GM12878 (cell line): Measurements from ENCODE around the gene TAS2R19. TPM values are rescaled to one million over a fixed set of nuclear protein-coding genes. Genes with fewer than 3 reads are reported as not detected.

Experiments
- ATAC-seq: fragments of 200-7000 bp; cut with Tn5 transposase; 3 replicates; pipeline ENCODE4 v1.9.1; 2020; ENCODE audit warnings: mild to moderate bottlenecking, moderate library complexity
- BruUV-seq: library from RNA; stranded (reverse); fragments of 400-500 nt; replicated peaks from 2 replicates; lab custom pipeline; 2021; lab: Mats Ljungman, UMichigan
- CTCF ChIA-PET: fragments of 300-600 bp; sonication (Branson Sonifier 250); formaldehyde crosslinking; extraction: SDS; loops from one replicate; lab custom pipeline; 2021; ENCODE audit warnings: inconsistent platforms; lab: Yijun Ruan, JAX
- POLR2A ChIA-PET: fragments of 350-600 bp; formaldehyde crosslinking; extraction: SDS; loops from one replicate; lab custom pipeline; 2021; ENCODE audit warnings: inconsistent platforms; lab: Charles Lee
- RAD21 ChIA-PET: fragments of 300-600 bp; sonication (Branson Sonifier 250); formaldehyde crosslinking; loops from one replicate; lab custom pipeline; 2023; ENCODE audit warnings: antibody characterized with exemption; ENCODE audit not compliant: unreplicated experiment; lab: Charles Lee
- SMC1A ChIA-PET: fragments of 300-600 bp; sonication (Branson Sonifier 250); formaldehyde crosslinking; loops from one replicate; lab custom pipeline; 2023; ENCODE audit not compliant: unreplicated experiment, uncharacterized antibody; lab: Charles Lee
- DNase-seq: peaks from one replicate; pipeline ENCODE4 v3.0.0-alpha.2; 2011; ENCODE audit warnings: low read depth, low spot score
- FAIRE-seq: peaks from 3 replicates; lab custom pipeline; 2011; peaks lifted over from hg19 to GRCh38; lab: Jason Lieb, UNC
- H2AFZ ChIP-seq: 2 replicates; pipeline ENCODE4 v1.6.0; 2011; ENCODE audit warnings: low read depth, low read length, control low read depth; ENCODE audit not compliant: control insufficient read depth
- H3K27ac ChIP-seq: 2 replicates; pipeline ENCODE4 v1.5.1; 2011; ENCODE audit warnings: control low read depth; ENCODE audit not compliant: control insufficient read depth, insufficient read depth
- H3K27me3 ChIP-seq, 2 experiments: replicated peaks in 1 of 2; 2 replicates each; pipeline versions ENCODE4 v1.6.0 to v1.6.1; 2011; ENCODE audit warnings: low read length in 1 of 2; ENCODE audit not compliant: control insufficient read depth in 2 of 2, insufficient read depth in 2 of 2
- H3K36me3 ChIP-seq, 2 experiments: 2 replicates each; pipeline ENCODE4 v1.5.1; 2011; ENCODE audit warnings: low read length in 1 of 2; ENCODE audit not compliant: control insufficient read depth in 2 of 2, insufficient read depth in 2 of 2
- H3K4me1 ChIP-seq: 2 replicates; pipeline ENCODE4 v1.6.1; 2011; ENCODE audit warnings: mild to moderate bottlenecking, low read length, moderate library complexity, mixed read lengths; ENCODE audit not compliant: control insufficient read depth, insufficient read depth
- H3K4me2 ChIP-seq: 2 replicates; pipeline ENCODE4 v1.6.0; 2011; ENCODE audit warnings: control low read depth; ENCODE audit not compliant: control insufficient read depth, insufficient read depth
- H3K4me3 ChIP-seq: fragments of 200-600 bp; sonication (generic); 2 replicates; pipeline ENCODE4 v1.5.1; 2016
- H3K79me2 ChIP-seq: 2 replicates; pipeline ENCODE4 v1.6.0; 2011; ENCODE audit warnings: low read length; ENCODE audit not compliant: control insufficient read depth, insufficient read depth
- H3K9ac ChIP-seq: 2 replicates; pipeline ENCODE4 v1.8.0; 2011; ENCODE audit warnings: low read length, control low read depth, mixed read lengths; ENCODE audit not compliant: control insufficient read depth, insufficient read depth
- H3K9me3 ChIP-seq: replicated peaks from 3 replicates; pipeline ENCODE4 v1.5.1; 2011; ENCODE audit warnings: mild to moderate bottlenecking, low read length; ENCODE audit not compliant: control insufficient read depth, insufficient read depth
- H4K20me1 ChIP-seq: 2 replicates; pipeline ENCODE4 v1.6.0; 2011; ENCODE audit not compliant: control insufficient read depth, insufficient read depth
- ATF3 ChIP-seq: IDR thresholded peaks from 2 replicates; pipeline ENCODE4 v1.6.1; 2011; ENCODE audit warnings: low read depth, mild to moderate bottlenecking, low read length, moderate library complexity, borderline replicate concordance; ENCODE audit errors: extremely low read depth
- EP300 ChIP-seq, 2 experiments: fragments of 150-350 bp in 1 of 2; IDR thresholded peaks; 2 replicates each; pipeline ENCODE4 v1.6.1; 2011 to 2012; ENCODE audit warnings: low read depth in 2 of 2, low read length in 2 of 2, borderline replicate concordance in 1 of 2, improper control_type of control experiment in 1 of 2, inconsistent platforms in 1 of 2; ENCODE audit not compliant: control insufficient read depth in 1 of 2
- ETV6 ChIP-seq, 2 experiments: fragments of 450-650 bp in 1 of 2; IDR thresholded peaks in 1 of 2; conservative IDR thresholded peaks in 1 of 2; 2 replicates each; pipeline ENCODE4 v1.6.1; 2014; ENCODE audit warnings: antibody characterized with exemption in 1 of 2, borderline replicate concordance in 1 of 2, low read depth in 1 of 2, mild to moderate bottlenecking in 1 of 2, moderate library complexity in 1 of 2
- NR2C1 ChIP-seq: fragments of 450-650 bp; IDR thresholded peaks from 2 replicates; pipeline ENCODE4 v1.6.1; 2017; ENCODE audit warnings: antibody characterized with exemption, mild to moderate bottlenecking, moderate library complexity
- RCOR1 ChIP-seq: conservative IDR thresholded peaks from 2 replicates; pipeline ENCODE4 v1.6.1; 2012; ENCODE audit warnings: low read depth, low read length, improper control_type of control experiment
- SPI1 ChIP-seq: IDR thresholded peaks from 2 replicates; pipeline ENCODE4 v1.6.1; 2011; ENCODE audit warnings: low read depth, mild to moderate bottlenecking, low read length, moderate library complexity, borderline replicate concordance; ENCODE audit not compliant: insufficient read depth
- TCF7 ChIP-seq: IDR thresholded peaks from 2 replicates; pipeline ENCODE4 v1.6.1; 2014; ENCODE audit warnings: antibody characterized with exemption, borderline replicate concordance
- ZZZ3 ChIP-seq: IDR thresholded peaks from 2 replicates; pipeline ENCODE4 v1.6.1; 2011; ENCODE audit warnings: low read depth; ENCODE audit not compliant: control insufficient read depth, insufficient read length
- WGBS: methylation state at CpG from one replicate; pipeline ENCODE4 v1.1.6; 2016; ENCODE audit warnings: low lambda C conversion rate; ENCODE audit not compliant: insufficient replicate concordance, insufficient coverage; ENCODE audit errors: missing lambda C conversion rate; 5-methylcytosine and 5-hydroxymethylcytosine counted together
- in situ Hi-C: fragments of 300-500 bp; cut with MboI; formaldehyde crosslinking; loops from 9 replicates; pipeline ENCODE4 v1.14.3; 2018; ENCODE audit warnings: mixed read lengths
- intact Hi-C: fragments of 100-400 bp; cut with micrococcal nuclease; formaldehyde crosslinking; loops from one replicate; pipeline ENCODE4 v1.14.2; 2022; ENCODE audit not compliant: unreplicated experiment
- polyA plus RNA-seq, 11 experiments: library from polyadenylated mRNA; depleted of rRNA in 4 of 11; unstranded in 6 of 11; stranded (reverse) in 5 of 11; fragments of >200 nt; fragmentation: Nextera tagmentation in 4 of 11; fragmentation: Illumina TruSeq in 1 of 11; extraction: Ambion mirVana in 4 of 11; extraction: Trizol in 1 of 11; gene quantifications; 1 replicate in 1 of 11; 2 replicates in 10 of 11; pipeline versions ENCODE4 v1.2.1 to v1.2.3, GENCODE V29; 2011 to 2016; ENCODE audit warnings: inconsistent platforms in 2 of 11, missing spikeins in 2 of 11, low read depth in 1 of 11
- total RNA-seq, 4 experiments: library from RNA; depleted of rRNA in 3 of 4; stranded (reverse); fragments of >200 nt in 3 of 4; fragmentation: Illumina TruSeq in 1 of 4; extraction: Trizol in 1 of 4; gene quantifications; 2 replicates each; pipeline versions ENCODE4 v1.2.1 to v1.2.3, GENCODE V29; 2013 to 2021

The TAS2R19 gene
- total and polyA plus RNA-seq, 10 of the 15 experiments (the other 5 are each of a cell fraction or from before 2014, with no cell fraction given) = 0.10 to 6.9 (median 0.46) TPM; not detected in 1

GRCh38 chr12:11059041-11059440 lies 36.6 kb upstream of the TAS2R19 start:
- no peaks in the 10 kb centered on the region for H3K4me1 ChIP-seq
- no peaks in the 10 kb centered on the region for H4K20me1 ChIP-seq
- ChIA-PET CTCF (no interaction called here), RAD21 (no interaction called here), POLR2A (no interaction called here), SMC1A (no interaction called here)
- in situ Hi-C loops = no loop called here
- no peaks in the 10 kb centered on the region for H3K79me2 ChIP-seq
- H2AFZ ChIP-seq = no peak overlapping the region
- intact Hi-C loops = no loop called here
- no peak overlapping the region for H3K4me3 ChIP-seq
- no TSS peak for BruUV-seq
- H3K27ac ChIP-seq = no peak overlapping the region
- no peak overlapping the region for H3K9ac ChIP-seq
- WGBS = 98% methylated on average over 3 of the region's 3 CpGs
- no peaks in the 10 kb centered on the region; a peak in 1 of 4 replicates for H3K36me3 ChIP-seq
- ATAC-seq (no peak), FAIRE-seq (no peak), DNase-seq (no peak)
- H3K27me3 ChIP-seq = no peaks in the 10 kb centered on the region
- H3K9me3 ChIP-seq = no peaks in the 10 kb centered on the region; the same call in 2 of the 3 replicates
- no peak overlapping the region for H3K4me2 ChIP-seq
- TF ChIP-seq SPI1 = no peak
- TF ChIP-seq ZZZ3 = no peak
- no peak for TF ChIP-seq NR2C1
- TF ChIP-seq ATF3 = no peak
- TF ChIP-seq TCF7 = no peak
- no peak for TF ChIP-seq EP300 (IDR thresholded peaks at IDR 0.05; ENCODE audit: borderline replicate concordance in 1 of 2, control insufficient read depth in 1 of 2, low read depth in 2 of 2, low read length in 2 of 2)
- TF ChIP-seq RCOR1 = no peak
- no peak for TF ChIP-seq ETV6 (conservative IDR thresholded peaks at IDR 0.05 in 1 of 2, IDR thresholded peaks at IDR 0.05 in 1 of 2; ENCODE audit: borderline replicate concordance in 1 of 2, low read depth in 1 of 2)
